Activated CD8-positive, alpha-beta memory T cell treated with anti-CD3 and anti-CD28 coated beads for 48 hours (primary cell): ENCODE results near the gene RTEL1.
A peak's percentile ranks its signal among the peaks of the same experiment; 100 is the strongest.
"Not testable (repeated sequence)": the region's sequence is repeated elsewhere in the genome, so short reads cannot be mapped to it uniquely, and the experiment has no call there.

ENCODE experiments used
- DNase-seq, 3 experiments: peaks; one replicate each; pipeline ENCODE4 v3.0.0-alpha.2; 2020; ENCODE audit warnings: low read depth in 2 of 3, low spot score in 2 of 3

RTEL1 gene

GRCh38 chr20:63627129-63627750 is 30.9 kb upstream of the RTEL1 start:
- peak; percentile 83 to 91 (median 86) for DNase-seq

DNA sequence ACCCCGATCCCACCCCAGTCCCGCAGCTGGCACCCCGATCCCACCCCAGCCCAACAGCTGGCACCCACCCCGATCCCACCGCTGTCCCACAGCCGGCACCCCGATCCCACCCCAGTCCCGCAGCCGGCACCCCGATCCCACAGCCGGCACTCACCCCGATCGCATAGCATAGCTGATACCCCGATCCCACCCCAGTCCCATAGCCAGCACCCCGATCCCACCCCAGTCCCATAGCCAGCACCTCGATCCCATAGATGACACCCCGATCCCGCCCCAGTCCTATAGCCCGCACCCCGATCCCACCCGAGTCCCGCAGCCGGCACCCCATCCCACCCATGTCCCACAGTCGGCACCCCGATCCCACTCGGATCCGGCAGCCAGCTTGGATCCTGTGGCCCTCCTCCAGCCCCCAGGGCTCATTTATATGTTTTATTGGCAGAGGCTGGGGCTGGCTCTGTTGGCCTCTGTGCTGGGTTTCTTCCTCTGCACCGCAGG is 30.3 kb upstream of the RTEL1 start:
- DNase-seq: no peak

GRCh38 chr20:63628246-63628975 is 29.7 kb upstream of the RTEL1 start:
- peak in 2 of 3 experiments; percentile 37 to 55 for DNase-seq

GRCh38 chr20:63630956-63631355 is 27.2 kb upstream of the RTEL1 start:
- DNase-seq: not testable (repeated sequence)

GRCh38 chr20:63631426-63631825 is 26.7 kb upstream of the RTEL1 start:
- not testable (repeated sequence) for DNase-seq

- no peak for DNase-seq
Measured at GRCh38 chr20:63633732-63634131, 24.4 kb upstream of the RTEL1 start.

- DNase-seq: no peak
Measured at GRCh38 chr20:63635431-63636141, 22.5 kb upstream of the RTEL1 start.

DNA sequence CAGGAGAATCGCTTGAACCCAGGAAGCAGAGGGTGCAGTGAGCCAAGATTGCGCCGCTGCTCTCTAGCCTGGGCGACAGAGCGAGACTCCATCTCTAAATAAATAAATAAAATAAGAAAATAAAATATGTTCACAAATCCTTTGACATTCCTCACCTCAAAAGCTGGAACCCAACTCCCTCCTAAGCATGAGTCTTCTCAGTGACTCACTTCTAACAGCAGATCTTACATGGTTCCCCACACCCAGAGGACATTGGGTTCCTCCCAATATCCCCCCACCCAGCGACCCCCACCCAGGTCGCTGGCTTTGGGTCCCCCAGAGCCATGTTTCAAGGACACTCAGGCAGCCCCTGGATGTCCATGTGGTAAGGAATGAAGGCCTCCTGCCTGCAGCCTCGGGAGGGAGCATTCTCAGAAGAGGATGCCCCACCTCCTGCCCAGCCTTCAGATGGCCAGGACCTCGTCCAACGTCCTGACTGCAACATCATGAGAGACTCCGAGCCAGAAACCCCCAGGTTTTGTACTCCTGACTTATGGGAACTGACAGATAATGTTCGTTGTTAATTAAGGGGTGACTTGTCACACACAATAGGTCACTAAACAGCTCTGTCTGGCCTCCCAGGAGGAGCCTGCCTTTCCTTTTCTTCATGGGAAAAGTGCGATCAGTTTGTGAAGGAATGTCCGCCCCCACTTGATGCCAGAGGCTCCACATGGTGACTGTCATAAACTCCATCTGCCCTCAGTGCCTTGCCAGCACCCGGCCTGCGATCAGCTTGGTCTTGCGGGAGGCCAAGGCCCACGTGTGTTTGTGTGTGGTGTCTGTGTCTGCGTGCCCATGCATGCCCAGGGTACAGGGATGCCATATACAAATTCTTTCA is 21.1 kb upstream of the RTEL1 start:
- DNase-seq: no peak

- no peak for DNase-seq
Measured at GRCh38 chr20:63639093-63639975, 18.8 kb upstream of the RTEL1 start.

DNA sequence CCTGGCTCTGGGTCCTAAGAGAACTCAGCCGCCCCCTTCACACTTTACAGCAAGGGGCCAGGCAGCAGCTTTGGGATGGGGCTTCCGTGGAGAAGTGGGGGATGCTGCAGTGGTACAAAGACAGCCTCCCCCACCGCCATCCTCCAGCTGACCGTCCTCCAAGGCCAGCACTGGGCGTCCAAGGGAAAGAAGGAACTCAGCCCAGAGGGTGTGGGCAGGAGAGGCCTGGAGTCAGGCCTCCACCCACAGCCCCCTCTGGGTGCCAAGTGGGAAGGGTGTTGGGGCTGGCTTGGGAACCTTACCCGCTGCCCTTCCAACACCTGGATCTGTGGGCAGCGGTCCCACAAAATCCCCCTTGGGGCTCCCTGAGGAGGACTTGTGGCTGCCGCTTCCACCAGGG is 18.0 kb upstream of the RTEL1 start:
- DNase-seq: no peak

DNA sequence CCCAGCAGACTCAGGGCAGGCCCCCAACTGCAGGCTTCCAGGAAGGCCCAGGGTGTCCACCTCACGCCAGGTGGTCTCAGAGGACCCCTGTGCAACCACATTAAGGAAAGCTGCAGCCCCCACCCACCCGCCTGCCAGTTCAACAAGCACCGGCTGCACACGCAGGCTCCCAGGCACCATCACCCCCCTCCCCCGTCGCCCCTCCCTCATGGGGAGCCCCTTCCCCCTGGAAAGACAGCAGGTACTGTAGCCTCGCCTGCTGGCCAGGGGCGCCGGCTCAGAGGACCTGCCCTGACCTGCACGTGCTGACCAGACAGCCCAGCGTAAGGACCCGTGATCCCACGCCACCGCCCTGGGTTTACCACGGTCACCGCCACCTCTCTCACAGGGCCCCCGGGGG is 17.4 kb upstream of the RTEL1 start:
- not testable (repeated sequence) for DNase-seq

GRCh38 chr20:63641146-63641791 is 16.8 kb upstream of the RTEL1 start:
- DNase-seq: peak in 1 of 3 experiments; percentile 47

DNA sequence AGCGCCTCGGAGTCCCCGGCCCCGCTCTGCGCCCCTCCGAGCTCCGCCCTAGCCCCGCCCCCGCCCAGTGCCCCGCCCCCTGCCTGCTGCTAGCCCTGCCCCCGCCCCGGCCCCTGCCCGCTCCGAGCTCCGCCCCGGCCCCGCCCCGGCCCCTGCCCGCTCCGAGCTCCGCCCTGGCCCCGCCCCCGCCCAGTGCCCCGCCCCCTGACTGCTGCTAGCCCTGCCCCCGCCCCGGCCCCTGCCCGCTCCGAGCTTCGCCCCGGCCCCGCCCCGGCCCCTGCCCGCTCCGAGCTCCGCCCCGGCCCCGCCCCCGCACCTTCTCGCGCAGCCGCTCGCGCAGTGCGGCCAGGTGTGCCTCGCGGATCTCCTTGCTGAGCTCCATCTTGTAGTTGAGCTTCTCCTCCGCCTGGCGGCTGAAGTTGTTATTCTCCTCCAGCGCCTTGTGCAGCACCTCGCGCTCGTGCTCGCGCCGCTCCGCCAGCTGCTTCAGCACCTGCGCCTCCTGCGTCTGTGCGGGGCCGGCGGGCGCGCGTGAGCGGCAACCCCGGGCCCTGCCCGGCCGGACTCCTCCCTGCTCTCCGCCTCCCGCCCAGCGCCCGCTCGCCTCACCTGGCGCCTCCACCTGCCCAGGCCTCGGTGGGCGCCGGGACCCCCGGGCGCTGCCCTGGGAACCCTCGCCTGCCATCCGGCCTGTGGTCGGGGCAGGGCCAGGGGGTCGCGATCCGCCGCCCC is 16.2 kb upstream of the RTEL1 start:
- DNase-seq: peak; percentile 90 to 98 (median 94)

GRCh38 chr20:63642527-63643247 is 15.4 kb upstream of the RTEL1 start:
- DNase-seq: no peak

DNA sequence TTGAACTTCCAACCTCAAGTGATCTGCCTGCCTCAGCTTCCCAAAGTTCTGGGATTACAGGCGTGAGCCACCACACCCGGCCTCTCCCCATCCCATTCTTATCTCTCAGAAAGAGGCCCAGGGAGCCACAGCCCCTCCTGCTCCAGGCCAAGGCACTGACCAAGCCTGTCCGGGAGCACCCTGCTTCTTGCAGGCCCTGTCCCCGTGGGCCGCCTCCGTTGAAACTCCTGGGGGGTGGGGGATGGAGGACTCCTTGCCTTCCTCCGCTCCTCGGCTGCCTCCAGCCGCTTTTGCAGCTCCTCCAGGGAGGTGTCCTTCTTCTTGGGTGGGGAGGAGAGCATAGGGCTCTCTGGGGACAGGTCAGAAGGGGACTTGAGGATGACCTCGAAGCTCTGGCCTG is 14.6 kb upstream of the RTEL1 start:
- DNase-seq: no peak

DNA sequence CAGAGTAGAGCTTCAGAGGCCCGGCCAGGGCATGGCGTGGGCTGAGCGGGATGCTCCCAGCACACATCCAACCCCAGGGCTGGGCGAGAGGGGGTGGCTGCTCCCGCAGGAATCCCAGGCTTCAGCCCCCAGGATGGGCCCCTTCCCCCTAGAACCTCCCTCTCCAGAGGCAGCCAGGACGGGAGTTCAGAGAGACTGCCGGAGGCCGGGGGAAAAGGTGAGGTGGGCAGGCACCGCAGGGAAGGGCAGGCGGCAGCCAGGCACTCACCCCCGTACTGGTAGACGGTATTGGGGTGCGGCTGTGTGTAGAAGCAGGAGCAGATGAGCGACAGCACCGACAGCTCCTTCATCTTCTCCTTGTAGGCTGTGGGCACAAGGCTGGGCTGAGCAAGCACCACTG is 14.2 kb upstream of the RTEL1 start:
- DNase-seq: no peak

- DNase-seq: no peak
Measured at GRCh38 chr20:63645218-63645617, 12.9 kb upstream of the RTEL1 start.

DNA sequence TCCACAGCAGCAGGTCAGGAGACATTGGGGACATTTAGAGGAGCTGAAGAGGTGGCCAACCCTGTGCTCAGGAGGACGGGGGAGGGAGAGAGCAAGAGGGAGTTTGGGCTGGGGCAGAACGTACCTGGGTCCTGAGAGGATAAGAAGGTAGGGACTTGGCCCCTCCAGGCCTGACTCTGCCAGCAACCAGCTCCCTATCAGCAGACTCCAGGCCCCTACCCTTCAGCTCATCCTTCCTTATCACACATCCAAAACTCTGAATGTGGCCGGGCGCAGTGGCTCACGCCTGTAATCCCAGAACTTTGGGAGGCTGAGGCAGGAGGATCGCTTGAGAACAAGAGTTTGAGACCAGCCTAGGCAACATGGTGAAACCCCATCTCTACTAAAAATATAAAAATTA is 9.9 kb upstream of the RTEL1 start:
- DNase-seq: no peak
